PC-9 (cell line): Measurements from ENCODE around the gene ALPK3.

Experiments
- CTCF ChIP-seq: fragments of 200-600 bp; sonication (generic); conservative IDR thresholded peaks from 2 replicates; pipeline ENCODE4 v1.6.1; 2017; ENCODE audit warnings: mixed run types, antibody characterized with exemption, mild to moderate bottlenecking, moderate library complexity
- EZH2 ChIP-seq: fragments of 200-600 bp; sonication (generic); IDR thresholded peaks from 2 replicates; pipeline ENCODE4 v1.8.0; 2017; ENCODE audit warnings: antibody characterized with exemption, low read depth

- TF ChIP-seq CTCF (no peak), EZH2 (no peak)
These were observed 3.2 kb upstream of the ALPK3 start for GRCh38 chr15:84813931-84814330.
